ENCODE data around the gene ACTA1.
"Not testable (repeated sequence)": the region's sequence is repeated elsewhere in the genome, so short reads cannot be mapped to it uniquely, and the experiment has no call there.

Gene ACTA1

GRCh38 chr1:229409616-229410369 is 24.1 kb downstream of the ACTA1 start:
- no peak for DNase-seq (ENCODE audit: low read depth)

DNA sequence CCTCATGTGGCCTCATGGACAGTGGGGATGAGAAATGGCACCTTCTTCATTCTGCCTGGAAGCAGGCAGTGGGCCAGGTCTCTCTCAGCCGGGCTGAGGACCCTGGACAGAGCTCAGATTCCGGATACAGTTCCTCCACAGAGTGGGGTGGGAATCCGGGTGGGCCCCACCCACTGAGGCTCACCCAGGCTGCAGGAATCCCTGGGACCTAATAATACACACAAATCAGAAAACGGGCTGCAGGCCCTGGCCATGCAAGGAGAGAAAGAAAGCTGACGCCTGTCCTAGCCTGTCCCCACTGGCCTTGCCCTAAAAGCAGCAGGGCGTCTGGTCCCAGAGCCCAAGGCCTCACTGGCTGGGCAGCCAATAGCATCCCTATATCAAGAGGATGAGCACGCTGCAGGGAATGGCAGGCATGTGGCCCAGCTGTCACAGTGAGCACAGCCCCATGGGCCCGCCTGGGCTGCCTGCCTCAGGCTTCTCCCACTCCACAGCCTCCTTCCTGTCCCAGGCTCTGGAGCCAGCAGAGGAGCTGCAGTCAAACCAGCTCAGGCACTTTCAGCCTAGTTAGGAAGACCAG is 25.3 kb downstream of the ACTA1 start:
- no peak for DNase-seq (ENCODE audit: low read depth)

DNA sequence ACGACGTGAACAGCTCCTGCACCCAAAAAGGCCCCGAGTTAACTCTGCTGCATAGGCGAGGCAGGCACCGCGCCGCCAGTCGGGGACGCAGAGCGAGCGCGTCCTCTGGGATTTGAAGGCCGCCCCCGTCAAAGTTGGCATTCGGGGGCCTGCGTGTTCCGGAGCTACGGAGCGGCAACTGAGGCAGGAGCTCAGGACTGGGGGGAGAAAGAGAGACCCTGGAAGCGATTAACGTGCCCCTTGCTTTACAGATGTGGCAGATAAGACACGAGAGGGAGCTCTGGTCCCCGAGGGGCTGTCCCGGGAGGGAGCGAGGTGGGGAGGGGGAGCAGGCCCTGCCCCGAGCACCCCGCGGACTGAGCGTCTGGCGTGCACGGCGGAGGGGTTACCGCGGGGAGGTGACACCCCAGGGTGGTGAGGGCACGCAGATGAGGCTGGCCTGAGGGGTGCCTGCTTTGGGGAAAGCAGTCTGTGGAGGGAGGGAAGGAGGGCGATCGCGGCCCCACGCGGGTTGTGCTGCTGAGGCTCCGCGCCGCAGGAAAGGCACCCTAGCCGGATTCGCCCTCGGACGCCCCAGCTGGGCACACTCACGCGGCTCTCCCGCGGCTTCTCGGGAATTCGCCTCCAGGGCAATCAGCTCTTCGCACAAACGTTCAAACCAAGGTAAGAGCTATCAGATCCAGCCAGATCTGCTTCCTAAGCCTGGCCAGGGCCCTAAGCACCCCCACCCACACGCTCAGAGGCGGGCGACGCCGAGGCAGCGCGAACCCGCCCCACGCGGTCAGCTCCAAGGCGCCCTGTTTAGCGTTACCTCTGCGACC is 26.5 kb downstream of the ACTA1 start:
- DNase-seq (ENCODE audit: low read depth) = no peak

GRCh38 chr1:229406798-229407197 is 27.1 kb downstream of the ACTA1 start:
- no peak for DNase-seq (ENCODE audit: low read depth)

GRCh38 chr1:229403573-229403972 is 30.3 kb downstream of the ACTA1 start:
- no peak for DNase-seq (ENCODE audit: low read depth)

DNA sequence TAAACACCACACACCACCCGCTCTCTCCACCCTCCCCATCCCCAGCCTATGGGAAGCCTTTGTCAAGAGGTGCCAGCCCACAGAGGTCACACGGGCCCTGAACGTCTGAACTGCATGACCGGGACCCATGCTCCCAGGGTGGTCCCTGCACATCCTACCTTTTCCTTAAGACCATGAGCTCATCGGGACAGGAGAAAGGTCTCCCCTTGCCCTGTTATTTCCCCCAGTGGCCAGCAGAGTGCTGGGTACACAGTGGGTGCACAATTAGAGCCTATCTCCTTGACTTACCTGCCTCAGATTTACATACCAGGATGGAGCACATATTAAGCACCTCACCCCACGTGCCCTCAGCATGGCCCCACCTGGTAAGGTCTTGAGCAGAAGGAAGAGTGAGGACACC is 30.9 kb downstream of the ACTA1 start:
- no peak for DNase-seq (ENCODE audit: low read depth)

DNA sequence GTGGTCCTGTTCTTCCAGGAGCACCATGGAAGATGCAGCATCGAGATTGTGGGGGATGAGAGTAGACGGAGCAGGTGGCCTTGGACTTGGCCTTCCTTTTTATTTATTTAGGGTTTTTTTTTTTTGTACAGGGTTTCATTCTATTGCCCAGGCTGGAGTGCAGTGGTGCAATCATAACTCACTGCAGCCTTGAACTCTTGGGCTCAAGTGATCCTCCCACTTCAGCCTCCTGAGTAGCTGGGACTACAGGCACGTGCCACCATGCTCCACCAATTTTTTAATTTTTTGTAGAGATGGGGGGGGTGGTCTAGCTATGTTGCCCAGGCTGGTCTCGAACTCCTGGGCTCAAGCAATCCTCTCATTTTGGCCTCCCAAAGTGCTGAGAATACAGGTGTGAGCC is 31.6 kb downstream of the ACTA1 start:
- not testable (repeated sequence) for DNase-seq (ENCODE audit: low read depth)

- DNase-seq (ENCODE audit: low read depth) = no peak
Observed at GRCh38 chr1:229397762-229398161, 36.1 kb downstream of the ACTA1 start.

DNA sequence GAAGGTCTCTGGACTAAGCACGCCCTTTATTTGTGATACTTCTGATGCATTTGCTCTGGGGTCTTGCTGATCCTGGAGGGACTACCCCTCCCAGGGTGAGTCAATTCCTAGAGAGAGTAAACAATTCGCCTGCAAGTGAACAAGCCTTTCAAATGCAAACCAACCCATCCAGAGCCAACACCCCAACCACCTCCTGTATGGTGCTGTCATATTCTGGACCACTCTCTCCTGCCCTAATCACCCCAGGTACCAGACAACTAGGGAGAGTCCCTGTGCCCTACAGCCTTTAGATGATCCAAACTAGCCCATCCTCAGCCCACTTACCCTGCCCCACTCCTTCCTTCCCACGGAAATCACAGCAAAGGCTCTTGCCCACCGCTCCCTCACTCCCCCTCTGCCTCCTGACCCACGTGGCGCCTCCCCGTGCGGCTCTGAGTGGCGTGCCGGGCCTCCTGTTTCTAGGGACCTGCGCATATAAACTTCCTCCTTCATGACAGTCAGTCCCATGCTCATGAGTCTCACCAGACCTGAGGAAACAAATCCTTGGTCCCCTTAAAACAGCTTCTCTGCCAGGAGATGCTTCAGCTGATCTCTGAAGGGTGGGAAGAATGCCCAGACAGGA is 37.2 kb downstream of the ACTA1 start:
- no peak for DNase-seq (ENCODE audit: low read depth)

DNA sequence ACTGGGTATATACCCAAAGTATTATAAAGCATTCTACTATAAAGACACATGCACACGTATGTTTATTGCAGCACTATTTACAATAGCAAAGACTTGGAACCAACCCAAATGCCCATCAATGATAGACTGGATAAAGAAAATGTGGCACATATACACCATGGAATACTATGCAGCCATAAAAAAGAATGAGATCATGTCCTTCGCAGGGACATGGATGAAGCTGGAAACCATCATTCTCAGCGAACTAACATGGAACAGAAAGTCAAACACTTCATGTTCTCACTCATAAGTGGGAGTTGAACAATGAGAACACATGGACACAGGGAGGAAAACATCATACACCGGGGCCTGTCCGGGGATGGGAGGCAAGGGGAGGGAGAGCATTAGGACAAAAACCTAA is 39.4 kb downstream of the ACTA1 start:
- DNase-seq (ENCODE audit: low read depth) = not testable (repeated sequence)

GRCh38 chr1:229392936-229393335 is 41.0 kb downstream of the ACTA1 start:
- DNase-seq (ENCODE audit: low read depth) = no peak

DNA sequence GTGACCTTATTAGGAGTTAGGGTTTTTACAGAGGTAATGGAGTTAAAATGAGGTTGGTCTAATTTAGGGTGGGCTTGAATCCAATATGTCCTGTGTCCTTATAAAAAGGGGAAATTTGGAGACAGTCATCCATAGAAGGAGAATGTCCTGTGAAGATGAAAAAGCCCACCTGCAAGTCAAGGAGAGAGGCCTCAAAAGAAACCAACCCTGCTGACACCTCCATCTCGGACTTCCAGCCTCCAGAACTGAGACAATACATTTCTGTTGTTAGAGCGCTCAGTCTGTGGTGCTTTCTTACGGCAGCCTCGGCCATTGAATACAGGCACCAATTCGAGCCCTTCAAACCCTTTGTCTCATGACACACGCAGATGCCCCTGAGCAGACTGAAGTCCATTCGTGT is 43.8 kb downstream of the ACTA1 start:
- no peak for DNase-seq (ENCODE audit: low read depth)

DNA sequence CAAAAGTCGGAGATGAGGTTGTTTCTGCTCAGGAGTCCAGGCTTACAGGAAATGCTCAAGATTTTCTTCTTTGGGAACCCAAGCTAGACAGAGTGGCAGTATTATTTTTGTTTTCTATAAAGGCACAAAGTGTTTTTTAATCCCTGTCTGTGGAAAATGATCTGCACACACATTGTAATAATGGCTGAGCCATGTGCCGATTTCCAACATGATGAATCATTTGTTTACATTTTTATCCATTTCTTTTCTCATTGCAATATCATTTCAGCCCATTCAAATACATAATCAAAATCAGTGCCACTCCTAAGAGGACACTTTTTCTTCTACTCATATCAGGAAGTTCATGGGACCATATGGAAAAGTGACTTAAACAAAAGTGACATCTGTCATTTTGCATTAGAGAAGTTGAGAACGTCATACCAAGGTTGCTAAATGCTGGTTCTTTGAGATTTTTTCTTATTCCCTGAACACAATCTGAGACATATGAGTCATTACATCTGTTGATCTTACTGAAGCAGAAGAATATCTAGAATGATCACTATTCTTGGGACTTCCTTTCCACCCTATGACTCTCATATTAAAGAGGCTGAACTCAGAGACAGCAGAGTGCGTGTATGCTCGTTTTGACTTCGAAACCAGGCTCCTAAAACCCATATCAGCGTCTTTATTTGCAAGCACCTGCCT is 44.9 kb downstream of the ACTA1 start:
- DNase-seq (ENCODE audit: low read depth) = no peak

DNA sequence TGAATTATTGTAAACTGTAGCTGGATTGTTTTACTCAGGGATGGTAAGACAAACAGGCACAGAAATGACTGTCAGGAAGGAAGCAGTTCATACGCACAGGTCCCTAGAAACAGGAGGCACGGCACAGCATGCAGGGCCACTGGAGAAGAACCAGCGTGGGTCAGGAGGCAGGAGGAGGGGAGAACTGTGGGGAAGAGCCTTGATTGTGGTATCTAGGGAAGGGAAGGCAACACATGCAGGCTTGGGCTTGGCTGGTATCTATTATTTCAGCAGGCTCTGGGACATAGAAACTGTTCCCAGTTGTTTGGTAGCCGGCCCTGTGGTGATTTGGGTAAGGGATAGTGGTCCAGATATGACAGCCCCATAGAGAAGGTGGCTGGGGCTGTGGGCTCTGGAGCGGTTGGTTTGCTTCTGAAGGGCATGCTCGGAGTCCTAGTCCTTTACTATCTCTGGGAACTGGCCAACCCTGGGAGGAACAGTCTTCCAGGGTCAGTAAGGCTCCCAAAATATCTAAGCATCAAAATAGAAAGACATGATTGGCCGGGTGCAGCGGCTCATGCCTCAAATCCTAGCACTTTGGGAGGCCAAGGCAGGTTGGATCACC is 47.9 kb downstream of the ACTA1 start:
- no peak for DNase-seq (ENCODE audit: low read depth)

- DNase-seq (ENCODE audit: low read depth) = no peak
Observed at GRCh38 chr1:229384822-229385221, 49.1 kb downstream of the ACTA1 start.

DNA sequence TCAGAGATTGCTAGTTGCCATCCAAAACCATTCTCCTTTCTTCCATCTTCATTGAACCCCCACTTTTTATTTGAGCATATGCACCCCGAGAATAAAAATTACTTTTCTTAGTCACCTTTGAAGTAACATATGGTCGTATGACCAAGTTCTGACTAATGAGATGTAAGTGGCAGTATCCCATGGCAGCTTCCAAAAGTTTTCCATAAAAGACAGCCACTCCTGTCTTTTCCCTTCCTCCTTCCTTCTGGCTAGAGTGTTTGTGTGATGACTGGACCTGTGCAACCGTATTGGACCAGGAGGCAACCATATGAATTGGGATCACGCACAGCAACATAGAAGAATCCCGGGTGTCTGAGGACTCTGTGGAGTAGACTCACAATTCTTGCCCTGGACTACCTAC is 49.9 kb downstream of the ACTA1 start:
- DNase-seq (ENCODE audit: low read depth) = no peak

DNA sequence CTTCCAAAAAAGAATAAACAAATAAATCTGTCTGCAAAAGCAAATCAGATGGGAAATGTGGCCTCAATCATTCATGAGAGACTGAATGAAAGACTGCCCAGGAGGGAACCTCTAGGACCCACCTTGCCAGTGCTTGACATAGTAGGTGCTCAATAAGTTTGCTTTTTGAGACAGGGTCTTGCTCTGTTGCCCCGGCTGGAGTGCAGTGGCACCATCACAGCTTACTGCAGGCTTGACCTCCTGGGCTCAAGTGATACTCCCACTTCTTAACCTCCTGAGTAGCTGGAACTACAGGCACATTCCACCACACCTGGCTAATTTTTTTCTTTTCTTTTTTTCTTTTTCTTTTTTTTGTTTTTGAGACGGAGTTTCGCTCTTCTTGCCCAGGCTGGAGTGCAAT is 50.7 kb downstream of the ACTA1 start:
- no peak for DNase-seq (ENCODE audit: low read depth)

Measured in activated T-cell treated with anti-CD3 and anti-CD28 coated beads for 48 hours (primary cell).